ENCODE data around the gene PRODH.
"Not testable (repeated sequence)": the region's sequence is repeated elsewhere in the genome, so short reads cannot be mapped to it uniquely, and the experiment has no call there.

PRODH gene

DNA sequence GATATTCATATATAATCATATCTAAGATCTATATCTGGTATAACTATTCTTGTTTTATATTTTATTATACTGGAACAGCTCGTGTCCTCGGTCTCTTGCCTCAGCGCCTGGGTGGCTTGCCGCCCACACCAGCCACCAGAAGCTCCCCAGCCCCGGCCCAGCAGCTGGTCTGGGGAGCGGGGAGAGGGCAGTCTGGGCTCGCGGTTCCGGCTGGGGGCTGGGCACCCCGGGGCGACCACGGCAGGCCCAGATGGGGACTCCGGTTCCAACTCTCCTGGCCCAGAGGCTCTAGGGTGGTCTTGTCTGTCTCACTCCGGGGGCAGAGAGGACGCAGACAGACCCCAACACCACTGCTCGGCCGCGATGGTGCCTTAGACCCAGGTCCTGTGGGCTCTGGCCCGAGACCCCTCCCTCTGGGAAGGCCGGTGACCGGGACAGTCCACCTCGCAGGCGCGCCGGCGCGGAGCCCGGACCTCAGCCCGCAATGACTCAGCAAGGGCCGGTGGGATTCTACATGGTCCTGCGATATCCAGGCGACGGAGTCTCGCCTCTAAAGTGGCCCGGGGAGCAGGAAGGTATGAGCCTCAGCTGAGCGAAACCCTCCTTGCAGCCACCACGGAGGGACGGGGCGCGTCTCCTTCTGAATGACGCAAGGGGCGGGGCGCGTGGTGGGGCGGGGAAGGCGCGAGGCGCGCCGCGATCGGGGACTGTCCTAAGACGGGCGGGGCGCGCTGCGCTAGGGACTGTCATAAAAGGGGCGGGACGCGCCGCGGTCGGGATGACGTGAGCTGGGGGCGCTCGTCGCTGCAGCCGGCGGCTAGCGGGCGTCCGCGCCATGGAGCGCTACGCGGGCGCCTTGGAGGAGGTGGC is 30.3 kb downstream of the PRODH start, which contains the start of gene DGCR6:
TSS of gene DGCR6 (plus strand) at position 781 of the 870 bp plus-strand sequence. CDS start at position 836, 55 bp downstream.
- no peak for DNase-seq

DNA sequence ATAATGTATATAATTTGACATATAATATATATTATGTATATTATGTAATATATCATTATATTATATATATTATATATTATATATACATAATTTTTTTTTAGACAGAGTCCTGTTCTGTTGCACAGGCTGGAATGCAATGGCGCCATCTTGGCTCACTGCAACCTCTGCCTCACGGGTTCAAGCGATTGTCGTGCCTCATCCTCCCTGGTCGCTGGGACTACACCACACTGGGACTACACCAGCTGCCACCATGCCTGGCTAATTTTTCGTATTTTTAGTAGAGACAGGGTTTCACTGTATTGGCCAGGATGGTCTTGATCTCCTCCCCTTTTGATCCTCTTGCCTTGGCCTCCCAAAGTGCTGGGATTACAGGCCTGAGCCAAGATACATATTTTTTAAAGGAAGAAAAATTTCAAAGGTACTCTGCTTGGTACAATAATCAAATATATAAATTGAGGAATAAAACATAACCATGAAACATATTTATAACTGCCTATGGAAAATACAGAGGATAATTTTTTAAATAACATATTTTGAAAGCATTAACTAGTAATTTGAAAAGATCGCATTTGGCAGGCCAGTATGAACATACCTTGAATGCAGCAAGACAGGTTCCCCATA is 39.9 kb downstream of the PRODH start:
- not testable (repeated sequence) for DNase-seq

DNA sequence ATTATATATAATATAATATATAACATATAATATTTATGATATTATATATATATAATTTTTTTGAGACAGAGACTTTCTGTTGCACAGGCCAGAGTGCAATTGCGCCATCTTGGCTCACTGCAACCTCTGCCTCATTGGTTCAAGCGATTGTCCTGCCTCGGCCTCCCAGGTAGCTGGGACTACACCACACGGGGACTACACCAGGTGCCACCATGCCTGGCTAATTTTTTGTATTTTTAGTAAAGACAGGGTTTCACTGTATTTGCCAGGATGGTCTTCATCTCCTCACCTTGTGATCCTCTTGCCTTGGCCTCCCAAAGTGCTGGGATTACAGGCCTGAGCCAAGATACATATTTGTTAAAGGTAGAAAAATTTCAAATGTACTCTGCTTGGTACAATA is 42.3 kb downstream of the PRODH start:
- not testable (repeated sequence) for DNase-seq

DNA sequence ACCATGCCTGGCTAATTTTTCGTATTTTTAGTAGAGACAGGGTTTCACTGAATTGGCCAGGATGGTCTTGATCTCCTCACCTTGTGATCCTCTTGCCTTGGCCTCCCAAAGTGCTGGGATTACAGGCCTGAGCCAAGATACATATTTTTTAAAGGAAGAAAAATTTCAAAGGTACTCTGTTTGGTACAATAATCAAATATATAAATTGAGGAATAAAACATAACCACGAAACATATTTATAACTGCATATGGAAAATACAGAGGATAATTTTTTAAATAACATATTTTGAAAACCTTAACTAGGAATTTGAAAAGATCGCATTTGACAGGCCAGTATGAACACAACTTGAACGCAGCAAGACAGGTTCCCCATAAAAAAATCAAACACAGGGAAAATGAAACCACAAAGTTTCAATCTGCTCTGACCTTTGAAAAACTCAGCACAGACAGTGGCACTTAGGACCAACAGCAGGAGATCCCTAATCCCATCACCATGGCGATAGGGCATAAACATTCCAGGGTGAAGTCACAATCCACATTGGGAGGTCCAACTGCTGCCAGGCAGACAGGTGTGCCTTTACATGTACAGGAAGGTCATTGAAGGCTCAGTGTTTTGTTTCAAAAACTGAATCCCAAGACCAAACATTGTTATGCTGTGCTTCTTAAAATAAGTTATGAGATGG is 45.4 kb downstream of the PRODH start:
- not testable (repeated sequence) for DNase-seq

DNA sequence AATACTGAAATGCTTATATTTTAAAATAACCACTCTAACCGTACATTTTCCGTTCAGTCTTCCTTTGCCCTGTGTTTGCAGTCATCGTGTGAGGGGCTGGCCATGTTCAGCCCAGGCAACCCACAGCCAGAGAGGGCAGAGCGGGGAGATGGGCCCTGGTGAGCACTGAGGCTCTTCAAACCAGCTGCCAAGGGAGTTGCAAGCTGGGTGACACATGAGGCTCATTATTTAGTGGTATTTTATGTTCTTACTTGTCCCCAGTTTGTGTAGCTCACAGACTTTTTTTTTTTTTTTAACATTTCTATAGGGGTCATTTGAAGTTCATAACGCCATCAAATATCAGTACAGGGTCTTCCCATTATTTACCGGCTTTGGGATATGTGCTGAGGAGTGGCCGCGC is 48.0 kb downstream of the PRODH start:
- no peak for DNase-seq

DNA sequence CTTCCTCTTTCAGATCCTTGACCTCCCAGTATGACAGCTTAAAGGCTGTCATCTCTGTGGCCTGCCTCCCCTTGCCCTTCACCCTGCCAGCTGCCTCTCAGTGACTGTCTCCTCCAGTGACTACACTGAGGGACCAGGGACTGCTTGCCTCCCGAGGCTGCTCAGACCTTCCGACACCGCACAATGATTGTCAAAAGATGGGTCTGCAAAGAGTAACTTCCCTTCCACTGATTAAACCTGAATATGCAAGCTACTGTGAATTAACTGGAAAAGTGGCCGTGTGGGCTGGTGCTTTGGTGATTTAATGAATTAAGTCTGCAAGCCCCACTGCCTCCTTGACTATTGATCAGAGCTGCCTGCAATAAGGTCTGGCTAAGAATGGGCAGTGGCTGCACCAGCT is 51.6 kb downstream of the PRODH start:
- not testable (repeated sequence) for DNase-seq

DNA sequence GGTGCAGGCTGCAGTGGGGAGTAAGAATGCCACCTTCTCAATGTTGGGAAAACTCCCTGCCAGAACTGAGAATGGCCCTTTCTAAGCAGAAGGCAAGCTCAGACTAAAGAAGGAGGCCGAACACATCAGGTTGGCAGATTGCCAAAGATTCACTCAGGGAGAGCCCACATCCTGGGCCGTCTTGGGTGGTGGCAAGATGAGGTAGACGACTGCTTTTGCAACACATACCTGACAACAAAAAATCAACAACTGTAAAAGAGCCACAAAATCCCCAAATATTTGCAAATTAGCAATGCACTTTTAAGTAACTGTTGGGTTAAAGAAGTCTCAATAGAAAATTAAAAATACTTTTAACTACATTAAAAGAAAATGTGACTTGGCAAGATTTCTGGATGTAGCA is 54.8 kb downstream of the PRODH start:
- DNase-seq: not testable (repeated sequence)
